ENCODE data around the gene MRPL33.

MRPL33 gene

GRCh38 chr2:27815860-27816438 is 44.4 kb downstream of the MRPL33 start:
- TF ChIP-seq MAX (IDR thresholded peaks at IDR 0.05) (no peak), USF1 (IDR thresholded peaks at IDR 0.05) (no peak), ZBTB7A (IDR thresholded peaks at IDR 0.05; ENCODE audit: low read depth) (no peak), CEBPB (IDR thresholded peaks at IDR 0.05) (no peak), TEAD4 (IDR thresholded peaks at IDR 0.05) (no peak), EP300 (IDR thresholded peaks at IDR 0.05; ENCODE audit: borderline replicate concordance) (no peak), EGR1 (IDR thresholded peaks at IDR 0.05) (no peak), YY1 (IDR thresholded peaks at IDR 0.05; ENCODE audit: low read depth) (no peak), RAD21 (IDR thresholded peaks at IDR 0.05; ENCODE audit: low read depth) (no peak), FOXM1 (IDR thresholded peaks at IDR 0.05; ENCODE audit: borderline replicate concordance, low read depth) (no peak), TAF1 (IDR thresholded peaks at IDR 0.05; ENCODE audit: low read depth) (no peak), TCF12 (IDR thresholded peaks at IDR 0.05; ENCODE audit: low read depth) (no peak), NFIC (IDR thresholded peaks at IDR 0.05) (no peak), REST (IDR thresholded peaks at IDR 0.05; ENCODE audit: low read depth) (no peak), CREB1 (IDR thresholded peaks at IDR 0.05; ENCODE audit: low read depth) (no peak)

- TF ChIP-seq TEAD4 (IDR thresholded peaks at IDR 0.05) (no peak), TCF12 (IDR thresholded peaks at IDR 0.05; ENCODE audit: low read depth) (no peak), EP300 (IDR thresholded peaks at IDR 0.05; ENCODE audit: borderline replicate concordance) (no peak), RAD21 (IDR thresholded peaks at IDR 0.05; ENCODE audit: low read depth) (no peak), FOXM1 (IDR thresholded peaks at IDR 0.05; ENCODE audit: borderline replicate concordance, low read depth) (no peak), CEBPB (IDR thresholded peaks at IDR 0.05) (no peak), USF1 (IDR thresholded peaks at IDR 0.05) (no peak), TAF1 (IDR thresholded peaks at IDR 0.05; ENCODE audit: low read depth) (no peak), MAX (IDR thresholded peaks at IDR 0.05) (no peak), ZBTB7A (IDR thresholded peaks at IDR 0.05; ENCODE audit: low read depth) (no peak), EGR1 (IDR thresholded peaks at IDR 0.05) (no peak), NFIC (IDR thresholded peaks at IDR 0.05) (no peak), REST (IDR thresholded peaks at IDR 0.05; ENCODE audit: low read depth) (no peak), YY1 (IDR thresholded peaks at IDR 0.05; ENCODE audit: low read depth) (no peak), CREB1 (IDR thresholded peaks at IDR 0.05; ENCODE audit: low read depth) (no peak)
Observed at GRCh38 chr2:27822049-27822448, 50.5 kb downstream of the MRPL33 start.

GRCh38 chr2:27823135-27823534 is 51.6 kb downstream of the MRPL33 start:
- TF ChIP-seq ZBTB7A (IDR thresholded peaks at IDR 0.05; ENCODE audit: low read depth) = no peak
- no peak for TF ChIP-seq FOXM1 (IDR thresholded peaks at IDR 0.05; ENCODE audit: borderline replicate concordance, low read depth)
- no peak for TF ChIP-seq CREB1 (IDR thresholded peaks at IDR 0.05; ENCODE audit: low read depth)
- no peak for TF ChIP-seq CEBPB (IDR thresholded peaks at IDR 0.05)
- no peak for TF ChIP-seq NFIC (IDR thresholded peaks at IDR 0.05)
- no peak for TF ChIP-seq EGR1 (IDR thresholded peaks at IDR 0.05)
- TF ChIP-seq TEAD4 (IDR thresholded peaks at IDR 0.05) = no peak
- TF ChIP-seq RAD21 (IDR thresholded peaks at IDR 0.05; ENCODE audit: low read depth) = no peak
- no peak for TF ChIP-seq REST (IDR thresholded peaks at IDR 0.05; ENCODE audit: low read depth)
- TF ChIP-seq TAF1 (IDR thresholded peaks at IDR 0.05; ENCODE audit: low read depth) = no peak
- TF ChIP-seq USF1 (IDR thresholded peaks at IDR 0.05) = no peak
- TF ChIP-seq MAX (IDR thresholded peaks at IDR 0.05) = no peak
- no peak for TF ChIP-seq YY1 (IDR thresholded peaks at IDR 0.05; ENCODE audit: low read depth)
- TF ChIP-seq EP300 (IDR thresholded peaks at IDR 0.05; ENCODE audit: borderline replicate concordance) = no peak

All from Ishikawa (cell line).